Neural progenitor cell (in vitro differentiated cells): ENCODE measurements around the gene PUSL1. TPM values are rescaled to one million over a fixed set of nuclear protein-coding genes. Genes with fewer than 3 reads are reported as not detected.

Experiments used
- DNase-seq: peaks from one replicate; pipeline ENCODE4 v3.0.0-alpha.2; 2016; ENCODE audit warnings: low spot score
- H2AFZ ChIP-seq: fragments of 200-600 bp; sonication (generic); replicated peaks from 2 replicates; pipeline ENCODE4 v1.6.1; 2016; ENCODE audit warnings: antibody characterized with exemption
- H3F3A ChIP-seq: fragments of 200-600 bp; sonication (generic); 2 replicates; pipeline ENCODE4 v1.6.1; 2016; ENCODE audit warnings: antibody characterized with exemption, low read depth
- H3K27ac ChIP-seq: fragments of 200-600 bp; sonication (generic); 2 replicates; pipeline ENCODE4 v1.5.1; 2016; ENCODE audit warnings: mild to moderate bottlenecking
- H3K27me3 ChIP-seq: fragments of 200-600 bp; sonication (generic); 2 replicates; pipeline ENCODE4 v1.6.1; 2016; ENCODE audit warnings: mild to moderate bottlenecking, moderate library complexity
- H3K36me3 ChIP-seq: fragments of 200-600 bp; sonication (generic); 2 replicates; pipeline ENCODE4 v1.5.1; 2016
- H3K4me1 ChIP-seq: fragments of 200-600 bp; sonication (generic); 2 replicates; pipeline ENCODE4 v1.6.1; 2016; ENCODE audit warnings: mixed run types
- H3K4me2 ChIP-seq: fragments of 200-600 bp; sonication (generic); 2 replicates; pipeline ENCODE4 v1.6.1; 2016
- H3K4me3 ChIP-seq: fragments of 200-600 bp; sonication (generic); 2 replicates; pipeline ENCODE4 v1.5.1; 2016
- H3K79me2 ChIP-seq: fragments of 200-600 bp; sonication (generic); 2 replicates; pipeline ENCODE4 v1.6.1; 2016; ENCODE audit warnings: low read depth
- H3K9ac ChIP-seq: fragments of 200-600 bp; sonication (generic); 2 replicates; pipeline ENCODE4 v1.6.1; 2016
- H3K9me3 ChIP-seq: fragments of 200-600 bp; sonication (generic); 2 replicates; pipeline ENCODE4 v1.5.1; 2016; ENCODE audit warnings: low read depth
- H4K20me1 ChIP-seq: fragments of 200-600 bp; sonication (generic); 2 replicates; pipeline ENCODE4 v1.6.1; 2016; ENCODE audit warnings: low read depth
- H3K27ac Mint-ChIP-seq: 3 replicates; pipeline ENCODE4 v1.8.0; 2021; ENCODE audit warnings: mixed read lengths
- H3K27me3 Mint-ChIP-seq: 2 replicates; pipeline ENCODE4 v1.8.0; 2022; ENCODE audit warnings: low read depth, mild to moderate bottlenecking, inconsistent platforms, moderate library complexity, mixed read lengths; ENCODE audit not compliant: insufficient read depth
- H3K36me3 Mint-ChIP-seq: 3 replicates; pipeline ENCODE4 v1.8.0; 2021; ENCODE audit warnings: mixed read lengths
- H3K4me1 Mint-ChIP-seq: 3 replicates; pipeline ENCODE4 v1.8.0; 2021; ENCODE audit warnings: mixed read lengths
- H3K4me3 Mint-ChIP-seq: 3 replicates; pipeline ENCODE4 v1.8.0; 2021; ENCODE audit warnings: mild to moderate bottlenecking, moderate library complexity, mixed read lengths
- H3K9me3 Mint-ChIP-seq: 3 replicates; pipeline ENCODE4 v1.8.0; 2020; ENCODE audit warnings: mixed read lengths
- CTCF ChIP-seq: fragments of 200-600 bp; sonication (generic); IDR thresholded peaks from 2 replicates; pipeline ENCODE4 v1.5.1; 2017; ENCODE audit warnings: antibody characterized with exemption, mild to moderate bottlenecking
- EZH2 ChIP-seq: fragments of 200-600 bp; sonication (generic); IDR thresholded peaks from 2 replicates; pipeline ENCODE4 v1.6.1; 2017; ENCODE audit warnings: antibody characterized with exemption, mild to moderate bottlenecking, moderate library complexity
- EZH2phosphoT487 ChIP-seq: fragments of 200-600 bp; sonication (generic); IDR thresholded peaks from 2 replicates; pipeline ENCODE4 v1.6.1; 2017; ENCODE audit warnings: antibody characterized with exemption
- total RNA-seq: library from RNA; depleted of rRNA; stranded (reverse); fragments of >200 nt; gene quantifications from 2 replicates; pipeline ENCODE4 v1.2.3, GENCODE V29; 2015; ENCODE audit warnings: low replicate concordance

Gene PUSL1
- total RNA-seq, 1 donor from 2014 or later, result 3.7 TPM

GRCh38 chr1:1307261-1307922 lies 1.0 kb upstream of the PUSL1 start:
- H3K27me3 Mint-ChIP-seq, result peaks cover 4% of the 10 kb centered on the region
- Histone ChIP-seq H3K9ac (no peak overlapping the region), H3K4me1 (peaks cover 37% of the 10 kb centered on the region), H3K4me3 (peak overlapping the region; percentile 71), H3K36me3 (no peaks in the 10 kb centered on the region), H3K4me2 (peak overlapping the region; percentile 100), H3K9me3 (no peaks in the 10 kb centered on the region), H3K27ac (no peak overlapping the region), H4K20me1 (peaks cover 46% of the 10 kb centered on the region), H3F3A (peaks cover 24% of the 10 kb centered on the region), H3K79me2 (peaks cover 5% of the 10 kb centered on the region), H3K27me3 (peaks cover 10% of the 10 kb centered on the region), H2AFZ (no peak overlapping the region)
- peak; percentile 76 for DNase-seq
- no peaks in the 10 kb centered on the region for H3K9me3 Mint-ChIP-seq
- no peaks in the 10 kb centered on the region for H3K36me3 Mint-ChIP-seq
- no peak overlapping the region for H3K27ac Mint-ChIP-seq
- peaks cover 18% of the 10 kb centered on the region for H3K4me1 Mint-ChIP-seq
- TF ChIP-seq EZH2phosphoT487, result no peak
- no peak for TF ChIP-seq CTCF
- TF ChIP-seq EZH2, result no peak
- H3K4me3 Mint-ChIP-seq, result peak overlapping the region; percentile 94

- H3K27me3 Mint-ChIP-seq, result peaks cover 4% of the 10 kb centered on the region
- peaks cover 49% of the 10 kb centered on the region for H4K20me1 ChIP-seq
- TF ChIP-seq EZH2 (peak; percentile 47), CTCF (no peak)
- H3K36me3 ChIP-seq, result no peaks in the 10 kb centered on the region
- H3K4me2 ChIP-seq, result peak overlapping the region; percentile 94
- no peak overlapping the region for H3K27ac ChIP-seq
- H3K27ac Mint-ChIP-seq, result no peak overlapping the region
- no peaks in the 10 kb centered on the region for H3K9me3 ChIP-seq
- peak overlapping the region; percentile 71 for H3K4me3 ChIP-seq
- no peaks in the 10 kb centered on the region for H3K9me3 Mint-ChIP-seq
- peaks cover 5% of the 10 kb centered on the region for H3K79me2 ChIP-seq
- H3K4me1 Mint-ChIP-seq, result peaks cover 18% of the 10 kb centered on the region
- H3K4me1 ChIP-seq, result peaks cover 37% of the 10 kb centered on the region
- peaks cover 10% of the 10 kb centered on the region for H3K27me3 ChIP-seq
- H3F3A ChIP-seq, result peaks cover 24% of the 10 kb centered on the region
- H2AFZ ChIP-seq, result no peak overlapping the region
- peak overlapping the region; percentile 44 for H3K9ac ChIP-seq
- peak overlapping the region; percentile 84 for H3K4me3 Mint-ChIP-seq
- peaks cover 2% of the 10 kb centered on the region for H3K36me3 Mint-ChIP-seq
- DNase-seq, result peak; percentile 41
Observed at GRCh38 chr1:1308756-1309250, 406 bp downstream of the PUSL1 start.

GRCh38 chr1:1309251-1310108 lies 1.1 kb downstream of the PUSL1 start:
- Mint-ChIP-seq H3K36me3 (peaks cover 2% of the 10 kb centered on the region), H3K4me3 (peak overlapping the region; percentile 80), H3K4me1 (peaks cover 17% of the 10 kb centered on the region), H3K9me3 (no peaks in the 10 kb centered on the region), H3K27me3 (peaks cover 4% of the 10 kb centered on the region), H3K27ac (no peak overlapping the region)
- no peak for TF ChIP-seq CTCF
- TF ChIP-seq EZH2, result no peak
- no peak for TF ChIP-seq EZH2phosphoT487
- Histone ChIP-seq H3K9me3 (no peaks in the 10 kb centered on the region), H3F3A (peaks cover 22% of the 10 kb centered on the region), H3K4me1 (peaks cover 35% of the 10 kb centered on the region), H3K36me3 (no peaks in the 10 kb centered on the region), H3K9ac (no peak overlapping the region), H4K20me1 (peaks cover 45% of the 10 kb centered on the region), H3K27ac (no peak overlapping the region), H3K79me2 (peaks cover 5% of the 10 kb centered on the region), H3K4me2 (peak overlapping the region; percentile 94), H3K27me3 (peaks cover 10% of the 10 kb centered on the region), H2AFZ (no peak overlapping the region), H3K4me3 (peak overlapping the region; percentile 71)
- peak; percentile 42 for DNase-seq
